Gastrocnemius medialis (tissue), 4 donors: ENCODE results near the gene MS4A4A. TPM values are rescaled to one million over a fixed set of nuclear protein-coding genes. Genes with fewer than 3 reads are reported as not detected.

ENCODE experiments used
- ATAC-seq, 2 donors: fragments of 150-250 bp; one replicate each; pipeline ENCODE4 v1.9.1; 2016
- DNase-seq, 2 donors: peaks; one replicate each; pipeline ENCODE4 v3.0.0-alpha.2; 2019
- H3K27ac ChIP-seq, 4 donors: fragments of 200-600 bp; sonication (generic); 1 replicate in 1 of 4; 2 replicates in 3 of 4; pipeline ENCODE4 v1.5.1; 2016 to 2018; ENCODE audit warnings: mild to moderate bottlenecking in 2 of 4, moderate library complexity in 1 of 4
- H3K27me3 ChIP-seq, 3 donors: fragments of 200-600 bp; sonication (generic) in 2 of 3; 1 replicate in 1 of 3; 2 replicates in 2 of 3; pipeline versions ENCODE4 v1.5.1 to v1.6.0; 2016 to 2019; ENCODE audit warnings: mild to moderate bottlenecking in 1 of 3, moderate library complexity in 1 of 3
- H3K36me3 ChIP-seq, 2 donors: fragments of 200-600 bp; sonication (generic) in 1 of 2; one replicate each; pipeline ENCODE4 v1.5.1; 2017 to 2018
- H3K4me1 ChIP-seq, 2 donors: fragments of 200-600 bp; sonication (generic) in 1 of 2; one replicate each; pipeline ENCODE4 v1.5.1; 2016 to 2017; ENCODE audit warnings: mild to moderate bottlenecking in 2 of 2
- H3K4me3 ChIP-seq, 4 donors: fragments of 200-600 bp; sonication (generic) in 3 of 4; 1 replicate in 1 of 4; 2 replicates in 3 of 4; pipeline ENCODE4 v1.5.1; 2016 to 2019; ENCODE audit warnings: mild to moderate bottlenecking in 2 of 4
- H3K9me3 ChIP-seq, 3 donors: fragments of 200-600 bp; sonication (generic) in 2 of 3; 1 replicate in 1 of 3; 2 replicates in 2 of 3; pipeline ENCODE4 v1.5.1; 2016 to 2019
- POLR2A ChIP-seq, 2 donors: fragments of 450-650 bp; IDR thresholded peaks; one replicate each; pipeline ENCODE4 v1.6.1; 2017; ENCODE audit warnings: antibody characterized with exemption in 2 of 2, mild to moderate bottlenecking in 2 of 2, moderate library complexity in 2 of 2
- in situ Hi-C, 4 donors: fragments of 200-750 bp; cut with MboI; loops; one replicate each; pipeline versions ENCODE4 v1.15.0 to v1.8.0; 2017; ENCODE audit warnings: low sequenced_read_pairs in 4 of 4
- intact Hi-C: fragments of 100-400 bp; cut with DNase I; formaldehyde crosslinking; loops from one replicate; pipeline ENCODE4 v1.15.1; 2023; ENCODE audit warnings: low total_unique reads
- total RNA-seq, 4 donors: library from RNA; depleted of rRNA; stranded (reverse); fragments of >200 nt; gene quantifications; one replicate each; pipeline versions ENCODE4 v1.1.0 to v1.2.3, GENCODE V29; 2016
- TF ChIP-seq, protein P1 (sequence below), 5 experiments: fragments of 450-650 bp in 3 of 5; fragments of 200-600 bp in 2 of 5; sonication (generic) in 2 of 5; IDR thresholded peaks in 4 of 5; conservative IDR thresholded peaks in 1 of 5; 1 replicate in 4 of 5; 2 replicates in 1 of 5; pipeline ENCODE4 v1.5.1; 2016 to 2019; ENCODE audit warnings: antibody characterized with exemption in 5 of 5, mild to moderate bottlenecking in 3 of 5, moderate library complexity in 3 of 5

The MS4A4A gene
- total RNA-seq, 4 donors from 2014 or later, result 5.8 to 15.6 (median 8.4) TPM

DNA sequence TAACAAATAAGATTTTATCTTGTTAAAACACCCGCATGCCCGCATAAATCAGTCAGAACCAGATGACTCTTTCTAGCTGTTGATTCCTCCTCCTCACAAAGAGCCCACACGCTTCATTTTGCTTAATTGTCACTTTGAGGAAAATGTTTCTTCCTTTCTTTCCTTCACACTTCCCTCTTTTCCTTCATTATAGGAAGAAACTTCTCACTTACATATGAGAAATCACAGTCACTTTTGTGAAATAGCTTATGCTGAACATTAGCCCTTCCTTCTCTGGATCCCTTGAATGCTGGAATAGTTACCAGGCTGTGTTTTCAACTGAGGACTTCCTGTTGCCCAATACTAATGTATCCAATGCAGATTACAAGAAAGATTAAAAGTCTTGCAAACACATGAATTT is 52.4 kb downstream of the MS4A4A start:
- H3K27ac ChIP-seq, result no peak overlapping the region
- DNase-seq, result no peak
- no peak overlapping the region for H3K4me3 ChIP-seq
- in situ Hi-C loops, result no loop called here
- TF ChIP-seq POLR2A (IDR thresholded peaks at IDR 0.05), result no peak
- TF ChIP-seq, protein P1, sequence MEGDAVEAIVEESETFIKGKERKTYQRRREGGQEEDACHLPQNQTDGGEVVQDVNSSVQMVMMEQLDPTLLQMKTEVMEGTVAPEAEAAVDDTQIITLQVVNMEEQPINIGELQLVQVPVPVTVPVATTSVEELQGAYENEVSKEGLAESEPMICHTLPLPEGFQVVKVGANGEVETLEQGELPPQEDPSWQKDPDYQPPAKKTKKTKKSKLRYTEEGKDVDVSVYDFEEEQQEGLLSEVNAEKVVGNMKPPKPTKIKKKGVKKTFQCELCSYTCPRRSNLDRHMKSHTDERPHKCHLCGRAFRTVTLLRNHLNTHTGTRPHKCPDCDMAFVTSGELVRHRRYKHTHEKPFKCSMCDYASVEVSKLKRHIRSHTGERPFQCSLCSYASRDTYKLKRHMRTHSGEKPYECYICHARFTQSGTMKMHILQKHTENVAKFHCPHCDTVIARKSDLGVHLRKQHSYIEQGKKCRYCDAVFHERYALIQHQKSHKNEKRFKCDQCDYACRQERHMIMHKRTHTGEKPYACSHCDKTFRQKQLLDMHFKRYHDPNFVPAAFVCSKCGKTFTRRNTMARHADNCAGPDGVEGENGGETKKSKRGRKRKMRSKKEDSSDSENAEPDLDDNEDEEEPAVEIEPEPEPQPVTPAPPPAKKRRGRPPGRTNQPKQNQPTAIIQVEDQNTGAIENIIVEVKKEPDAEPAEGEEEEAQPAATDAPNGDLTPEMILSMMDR (IDR thresholded peaks at IDR 0.05 in 4 of 5, conservative IDR thresholded peaks at IDR 0.05 in 1 of 5), result no peak
- H3K36me3 ChIP-seq, result no peaks in the 10 kb centered on the region
- ATAC-seq, result no peak
- no peaks in the 10 kb centered on the region for H3K4me1 ChIP-seq
- no peaks in the 10 kb centered on the region for H3K27me3 ChIP-seq
- intact Hi-C loops, result no loop called here
- H3K9me3 ChIP-seq, result no peaks in the 10 kb centered on the region

DNA sequence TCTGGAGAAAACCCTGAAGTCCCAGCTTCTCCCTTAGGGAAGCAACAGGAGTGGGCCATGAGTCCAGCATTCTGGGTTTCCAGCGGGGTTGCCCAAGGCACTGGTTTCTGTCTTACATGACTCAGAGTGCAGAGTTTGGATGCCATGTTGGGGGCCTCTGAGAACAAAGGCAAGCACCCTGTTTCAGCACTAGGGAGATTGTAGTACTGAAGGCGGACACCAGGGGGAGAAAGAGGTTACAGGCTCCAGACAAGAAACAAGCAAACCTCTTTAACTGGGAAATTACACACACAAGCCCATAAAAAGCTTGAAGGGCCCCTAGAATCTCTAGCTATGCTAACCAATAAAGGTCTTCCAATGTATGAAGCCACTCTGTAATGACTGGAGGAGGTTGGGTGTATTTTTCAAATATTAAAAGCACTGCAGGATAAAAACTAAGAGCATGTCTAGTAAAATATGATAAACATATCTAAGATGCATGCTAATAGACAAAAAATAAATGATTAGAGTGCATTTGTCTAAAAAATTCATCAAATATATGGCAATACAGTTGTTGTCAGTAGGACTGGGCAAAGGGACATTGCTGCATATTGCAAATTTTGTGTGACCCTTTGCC is 53.6 kb downstream of the MS4A4A start:
- Histone ChIP-seq H3K4me1 (no peaks in the 10 kb centered on the region), H3K27me3 (no peaks in the 10 kb centered on the region), H3K4me3 (no peak overlapping the region), H3K36me3 (no peaks in the 10 kb centered on the region), H3K9me3 (no peaks in the 10 kb centered on the region), H3K27ac (no peak overlapping the region)
- no peak for TF ChIP-seq POLR2A (IDR thresholded peaks at IDR 0.05)
- TF ChIP-seq, protein P1 (IDR thresholded peaks at IDR 0.05 in 4 of 5, conservative IDR thresholded peaks at IDR 0.05 in 1 of 5), result peak in 2 of 5 experiments; percentile 44 to 48
- peak; percentile 10 to 13 for DNase-seq
- in situ Hi-C loops, result no loop called here
- no peak for ATAC-seq
- intact Hi-C loops, result no loop called here

DNA sequence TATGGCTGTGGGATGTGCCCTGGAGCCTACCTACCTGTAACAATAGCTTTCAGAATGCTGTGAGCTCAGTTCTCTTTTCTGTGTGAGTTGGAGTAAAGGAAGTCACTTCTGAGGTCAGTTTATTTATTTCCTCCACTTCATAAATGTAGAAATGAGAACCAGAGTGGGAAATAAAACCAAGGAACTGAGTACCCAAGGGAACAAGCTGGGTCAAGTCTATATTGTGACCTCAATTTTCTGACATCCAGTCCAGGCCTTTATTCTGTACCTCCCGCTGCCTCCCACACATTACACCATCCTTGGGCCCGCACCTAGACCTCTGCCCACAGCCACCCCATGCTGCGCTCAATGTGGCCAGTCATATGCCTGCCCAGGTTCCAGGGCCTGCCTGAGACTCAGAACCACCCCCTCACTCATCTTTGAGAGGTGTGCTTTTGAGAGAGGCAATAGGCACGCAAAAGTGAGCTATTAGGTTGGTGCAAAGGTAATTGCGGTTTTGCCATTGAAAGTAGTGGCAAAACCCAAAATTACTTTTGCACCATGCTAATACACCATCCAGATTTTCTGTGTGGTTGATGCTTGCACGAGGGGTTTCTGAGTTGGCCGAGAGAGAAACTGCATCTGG is 56.4 kb downstream of the MS4A4A start:
- H3K27me3 ChIP-seq, result no peaks in the 10 kb centered on the region
- H3K4me1 ChIP-seq, result no peaks in the 10 kb centered on the region
- no peak for ATAC-seq
- no peaks in the 10 kb centered on the region for H3K9me3 ChIP-seq
- no peak overlapping the region for H3K4me3 ChIP-seq
- in situ Hi-C loops (no loop called here), intact Hi-C loops (no loop called here)
- DNase-seq, result no peak
- no peak overlapping the region for H3K27ac ChIP-seq
- H3K36me3 ChIP-seq, result no peaks in the 10 kb centered on the region
- TF ChIP-seq, protein P1 (IDR thresholded peaks at IDR 0.05 in 4 of 5, conservative IDR thresholded peaks at IDR 0.05 in 1 of 5), result no peak
- no peak for TF ChIP-seq POLR2A (IDR thresholded peaks at IDR 0.05)

DNA sequence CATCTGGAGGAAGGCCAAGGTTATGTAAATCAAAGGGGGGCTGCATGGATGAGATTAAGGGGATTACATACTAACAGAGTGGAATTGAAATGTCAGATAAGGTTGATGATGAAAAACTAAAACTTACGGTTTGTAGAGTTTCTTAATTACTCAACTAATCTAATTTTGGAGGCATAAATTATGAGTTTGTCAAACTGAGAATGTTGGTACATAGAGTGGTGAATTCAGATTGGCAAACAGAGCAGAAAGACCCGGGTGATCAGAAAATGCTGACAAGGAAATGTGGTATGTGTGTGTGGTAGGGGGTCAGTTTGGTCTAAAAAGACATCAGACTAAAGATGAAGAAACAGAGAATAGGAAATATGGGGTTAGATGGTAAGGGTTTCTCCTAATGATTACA is 57.6 kb downstream of the MS4A4A start:
- no peak for TF ChIP-seq POLR2A (IDR thresholded peaks at IDR 0.05)
- TF ChIP-seq, protein P1 (IDR thresholded peaks at IDR 0.05 in 4 of 5, conservative IDR thresholded peaks at IDR 0.05 in 1 of 5), result no peak
- Histone ChIP-seq H3K4me3 (no peak overlapping the region), H3K36me3 (no peaks in the 10 kb centered on the region), H3K27me3 (no peaks in the 10 kb centered on the region), H3K27ac (no peak overlapping the region), H3K4me1 (no peaks in the 10 kb centered on the region), H3K9me3 (no peaks in the 10 kb centered on the region)
- intact Hi-C loops (no loop called here), in situ Hi-C loops (no loop called here)
- no peak for DNase-seq
- ATAC-seq, result no peak
